ENCODE data around the gene CDC42SE2. TPM values are rescaled to one million over a fixed set of nuclear protein-coding genes. Genes with fewer than 3 reads are reported as not detected.

CDC42SE2 gene
- total and polyA plus RNA-seq, 3 experiments from 2014 or later: 125 to 460 (median 131) TPM

- H3K36me3 ChIP-seq (ENCODE audit: insufficient read depth, low read length): peaks cover 26% of the 10 kb centered on the region
- Mint-ChIP-seq H3K9me3 (peaks cover 0 to 5% (median 0%) of the 10 kb centered on the region in 5 donors), H3K4me3 (peak overlapping the region in 4 of 7 donors; percentile 10 to 31 (median 20)), H3K4me1 (peaks cover 78 to 91% (median 88%) of the 10 kb centered on the region in 3 donors), H3K27ac (peak overlapping the region in 6 of 8 donors; percentile 29 to 98 (median 68)), H3K27me3 (peaks cover 0 to 5% of the 10 kb centered on the region in 2 donors), H3K36me3 (peaks cover 9 to 59% (median 15%) of the 10 kb centered on the region in 3 donors)
- DNase-seq: no peak
- ChIA-PET POLR2A (no interaction called here), CTCF (no interaction called here)
- H3K4me1 ChIP-seq (ENCODE audit: insufficient read depth, low read length): peaks cover 48% of the 10 kb centered on the region
- no peak overlapping the region for H3K4me3 ChIP-seq (ENCODE audit: low read length)
- no peaks in the 10 kb centered on the region for H3K27me3 ChIP-seq (ENCODE audit: insufficient read depth, low read length, poor library complexity, severe bottlenecking)
- H3K9me3 ChIP-seq (ENCODE audit: low read length): no peaks in the 10 kb centered on the region
- no peak overlapping the region for H3K27ac ChIP-seq (ENCODE audit: low read depth, low read length)
These were observed 53.0 kb downstream of the CDC42SE2 start for GRCh38 chr5:131316822-131317221.

- no peak overlapping the region for H3K27ac ChIP-seq (ENCODE audit: low read depth, low read length)
- H3K4me1 ChIP-seq (ENCODE audit: insufficient read depth, low read length): peaks cover 51% of the 10 kb centered on the region
- DNase-seq: no peak
- CTCF ChIA-PET: no interaction called here
- H3K4me1 Mint-ChIP-seq: peaks cover 73 to 91% (median 85%) of the 10 kb centered on the region in 3 donors
- H3K27me3 Mint-ChIP-seq: no peaks in the 10 kb centered on the region
- H3K9me3 Mint-ChIP-seq: peaks cover 0 to 5% (median 0%) of the 10 kb centered on the region in 5 donors
- H3K36me3 Mint-ChIP-seq: peaks cover 9 to 64% (median 15%) of the 10 kb centered on the region in 3 donors
- no peak overlapping the region for H3K4me3 ChIP-seq (ENCODE audit: low read length)
- peaks cover 26% of the 10 kb centered on the region for H3K36me3 ChIP-seq (ENCODE audit: insufficient read depth, low read length)
- peak overlapping the region in 5 of 8 donors; percentile 34 to 98 (median 72) for H3K27ac Mint-ChIP-seq
- H3K4me3 Mint-ChIP-seq: no peak overlapping the region
- no peaks in the 10 kb centered on the region for H3K9me3 ChIP-seq (ENCODE audit: low read length)
- POLR2A ChIA-PET: interaction anchor here (1.0 kb wide), 1 partner anchor 54 kb away, joined by 3 read pairs; the partner anchor contains the start of gene CDC42SE2
- no peaks in the 10 kb centered on the region for H3K27me3 ChIP-seq (ENCODE audit: insufficient read depth, low read length, poor library complexity, severe bottlenecking)
These were observed 54.6 kb downstream of the CDC42SE2 start for GRCh38 chr5:131318455-131318854.

GRCh38 chr5:131321066-131321465 lies 57.2 kb downstream of the CDC42SE2 start:
- peaks cover 41% of the 10 kb centered on the region for H3K4me1 ChIP-seq (ENCODE audit: insufficient read depth, low read length)
- peak overlapping the region; percentile 58 to 94 (median 74) for H3K27ac Mint-ChIP-seq
- peak overlapping the region; percentile 22 to 77 (median 34) for H3K4me3 Mint-ChIP-seq
- no peaks in the 10 kb centered on the region for H3K27me3 ChIP-seq (ENCODE audit: insufficient read depth, low read length, poor library complexity, severe bottlenecking)
- H3K9me3 ChIP-seq (ENCODE audit: low read length): no peaks in the 10 kb centered on the region
- no peak for DNase-seq
- H3K9me3 Mint-ChIP-seq: peaks cover 0 to 5% (median 0%) of the 10 kb centered on the region in 5 donors
- H3K4me3 ChIP-seq (ENCODE audit: low read length): no peak overlapping the region
- H3K27ac ChIP-seq (ENCODE audit: low read depth, low read length): no peak overlapping the region
- H3K36me3 Mint-ChIP-seq: peaks cover 11 to 71% (median 15%) of the 10 kb centered on the region in 3 donors
- peaks cover 23% of the 10 kb centered on the region for H3K36me3 ChIP-seq (ENCODE audit: insufficient read depth, low read length)
- ChIA-PET CTCF (interaction anchor here (0.7 to 1.0 kb wide), 2 partner anchors 33 to 61 kb away, joined by 3 read pairs; no protein-coding TSS in a partner anchor), POLR2A (no interaction called here)
- peaks cover 70 to 89% (median 84%) of the 10 kb centered on the region in 3 donors for H3K4me1 Mint-ChIP-seq
- H3K27me3 Mint-ChIP-seq: no peaks in the 10 kb centered on the region

- Mint-ChIP-seq H3K36me3 (peaks cover 7 to 66% (median 7%) of the 10 kb centered on the region in 3 donors), H3K27ac (peak overlapping the region; percentile 80 to 94 (median 86)), H3K4me1 (peaks cover 70 to 89% (median 84%) of the 10 kb centered on the region in 3 donors), H3K27me3 (no peaks in the 10 kb centered on the region), H3K4me3 (peak overlapping the region; percentile 21 to 83 (median 71)), H3K9me3 (peaks cover 0 to 5% (median 0%) of the 10 kb centered on the region in 5 donors)
- H3K4me1 ChIP-seq (ENCODE audit: insufficient read depth, low read length): peaks cover 52% of the 10 kb centered on the region
- ChIA-PET POLR2A (interaction anchor here (0.6 kb wide), 1 partner anchor 56 kb away, joined by 6 read pairs; no protein-coding TSS in a partner anchor), CTCF (interaction anchor here (1.5 to 1.7 kb wide), 2 partner anchors 58 to 59 kb away, joined by 5 to 6 read pairs; no protein-coding TSS in a partner anchor)
- H3K27me3 ChIP-seq (ENCODE audit: insufficient read depth, low read length, poor library complexity, severe bottlenecking): no peaks in the 10 kb centered on the region
- no peak overlapping the region for H3K4me3 ChIP-seq (ENCODE audit: low read length)
- DNase-seq: no peak
- no peak overlapping the region for H3K27ac ChIP-seq (ENCODE audit: low read depth, low read length)
- no peaks in the 10 kb centered on the region for H3K9me3 ChIP-seq (ENCODE audit: low read length)
- H3K36me3 ChIP-seq (ENCODE audit: insufficient read depth, low read length): peaks cover 11% of the 10 kb centered on the region
These were observed 59.1 kb downstream of the CDC42SE2 start for GRCh38 chr5:131322926-131323325.

- H3K27me3 Mint-ChIP-seq: no peaks in the 10 kb centered on the region
- H3K9me3 Mint-ChIP-seq: peaks cover 0 to 5% (median 0%) of the 10 kb centered on the region in 5 donors
- peaks cover 74 to 89% (median 84%) of the 10 kb centered on the region in 3 donors for H3K4me1 Mint-ChIP-seq
- CTCF ChIA-PET: interaction anchor here (1.5 to 1.7 kb wide), 2 partner anchors 58 to 59 kb away, joined by 5 to 6 read pairs; no protein-coding TSS in a partner anchor
- peaks cover 7 to 66% (median 10%) of the 10 kb centered on the region in 3 donors for H3K36me3 Mint-ChIP-seq
- peak overlapping the region in 4 of 7 donors; percentile 1 to 45 (median 37) for H3K4me3 Mint-ChIP-seq
- Histone ChIP-seq H3K27me3 (ENCODE audit: insufficient read depth, low read length, poor library complexity, severe bottlenecking) (no peaks in the 10 kb centered on the region), H3K36me3 (ENCODE audit: insufficient read depth, low read length) (peaks cover 6% of the 10 kb centered on the region), H3K4me1 (ENCODE audit: insufficient read depth, low read length) (peaks cover 56% of the 10 kb centered on the region), H3K9me3 (ENCODE audit: low read length) (no peaks in the 10 kb centered on the region), H3K27ac (ENCODE audit: low read depth, low read length) (no peak overlapping the region), H3K4me3 (ENCODE audit: low read length) (no peak overlapping the region)
- H3K27ac Mint-ChIP-seq: peak overlapping the region in 7 of 8 donors; percentile 9 to 86 (median 57)
- no peak for DNase-seq
- POLR2A ChIA-PET: interaction anchor here (0.6 kb wide), 2 partner anchors 56 to 99 kb away, joined by 5 to 6 read pairs; no protein-coding TSS in a partner anchor
These were observed 59.5 kb downstream of the CDC42SE2 start for GRCh38 chr5:131323378-131323777.

GRCh38 chr5:131324303-131324702 lies 60.5 kb downstream of the CDC42SE2 start:
- no peak overlapping the region for H3K27ac ChIP-seq (ENCODE audit: low read depth, low read length)
- H3K36me3 ChIP-seq (ENCODE audit: insufficient read depth, low read length): peaks cover 8% of the 10 kb centered on the region
- H3K27ac Mint-ChIP-seq: peak overlapping the region in 7 of 8 donors; percentile 7 to 77 (median 61)
- no peaks in the 10 kb centered on the region for H3K27me3 Mint-ChIP-seq
- peaks cover 81 to 89% (median 86%) of the 10 kb centered on the region in 3 donors for H3K4me1 Mint-ChIP-seq
- peak overlapping the region in 6 of 7 donors; percentile 49 to 71 (median 56) for H3K4me3 Mint-ChIP-seq
- DNase-seq: no peak
- peaks cover 0 to 5% (median 0%) of the 10 kb centered on the region in 5 donors for H3K9me3 Mint-ChIP-seq
- H3K9me3 ChIP-seq (ENCODE audit: low read length): no peaks in the 10 kb centered on the region
- CTCF ChIA-PET: interaction anchor here (0.9 to 2.2 kb wide), 5 partner anchors 10 to 159 kb away, joined by 4 to 6 read pairs (median 5); partner anchors contain the start of genes CDC42SE2 and HINT1
- H3K36me3 Mint-ChIP-seq: peaks cover 2 to 66% (median 11%) of the 10 kb centered on the region in 3 donors
- H3K27me3 ChIP-seq (ENCODE audit: insufficient read depth, low read length, poor library complexity, severe bottlenecking): no peaks in the 10 kb centered on the region
- POLR2A ChIA-PET: interaction anchor here (0.6 kb wide), 1 partner anchor 58 kb away, joined by 4 read pairs; no protein-coding TSS in a partner anchor
- H3K4me3 ChIP-seq (ENCODE audit: low read length): no peak overlapping the region
- H3K4me1 ChIP-seq (ENCODE audit: insufficient read depth, low read length): peaks cover 66% of the 10 kb centered on the region

GRCh38 chr5:131328536-131329285 lies 64.9 kb downstream of the CDC42SE2 start:
- ChIA-PET CTCF (interaction anchor here (1.0 kb wide), 1 partner anchor 9 kb away, joined by 3 read pairs; no protein-coding TSS in a partner anchor), POLR2A (interaction anchor here (1.4 kb wide), 1 partner anchor 64 kb away, joined by 6 read pairs; the partner anchor contains the start of gene CDC42SE2)
- Histone ChIP-seq H3K27me3 (ENCODE audit: insufficient read depth, low read length, poor library complexity, severe bottlenecking) (no peaks in the 10 kb centered on the region), H3K4me3 (ENCODE audit: low read length) (no peak overlapping the region), H3K9me3 (ENCODE audit: low read length) (no peaks in the 10 kb centered on the region), H3K36me3 (ENCODE audit: insufficient read depth, low read length) (peaks cover 5% of the 10 kb centered on the region), H3K4me1 (ENCODE audit: insufficient read depth, low read length) (peaks cover 49% of the 10 kb centered on the region), H3K27ac (ENCODE audit: low read depth, low read length) (no peak overlapping the region)
- Mint-ChIP-seq H3K27ac (peak overlapping the region; percentile 12 to 91 (median 59)), H3K36me3 (peaks cover 0 to 66% (median 13%) of the 10 kb centered on the region in 3 donors), H3K4me3 (peak overlapping the region in 6 of 7 donors; percentile 7 to 63 (median 36)), H3K9me3 (no peaks in the 10 kb centered on the region), H3K4me1 (peaks cover 69 to 93% (median 88%) of the 10 kb centered on the region in 3 donors), H3K27me3 (no peaks in the 10 kb centered on the region)
- no peak for DNase-seq
